H9 (cell line): ENCODE data around the gene AKT3. TPM values are rescaled to one million over a fixed set of nuclear protein-coding genes. Genes with fewer than 3 reads are reported as not detected.

ENCODE experiments used
- DNase-seq: peaks from one replicate; pipeline ENCODE4 v3.0.0-alpha.2; 2017
- H2AFZ ChIP-seq: one replicate; pipeline ENCODE4 v1.6.1; 2013; ENCODE audit warnings: mild to moderate bottlenecking, low read length, control low read depth, moderate library complexity
- H2AK5ac ChIP-seq: 2 replicates; pipeline ENCODE4 v1.6.1; 2013; ENCODE audit warnings: low read length, control low read depth, mixed read lengths; ENCODE audit not compliant: insufficient read length
- H2BK120ac ChIP-seq: one replicate; pipeline ENCODE4 v1.6.1; 2013; ENCODE audit warnings: low read depth, mild to moderate bottlenecking, low read length, control low read depth, inconsistent platforms; ENCODE audit not compliant: poor library complexity, severe bottlenecking
- H2BK12ac ChIP-seq: 2 replicates; pipeline ENCODE4 v1.6.1; 2013; ENCODE audit warnings: low read length, control low read depth, mixed read lengths, low read depth; ENCODE audit not compliant: insufficient read length
- H2BK15ac ChIP-seq: 2 replicates; pipeline ENCODE4 v1.6.1; 2013; ENCODE audit warnings: low read depth, low read length, control low read depth
- H2BK20ac ChIP-seq: one replicate; pipeline ENCODE4 v1.6.1; 2013; ENCODE audit warnings: low read depth, mild to moderate bottlenecking, low read length, control low read depth, inconsistent platforms; ENCODE audit not compliant: poor library complexity, severe bottlenecking
- H2BK5ac ChIP-seq: 2 replicates; pipeline ENCODE4 v1.6.1; 2013; ENCODE audit warnings: low read length, control low read depth, mixed read lengths; ENCODE audit not compliant: insufficient read length
- H3K14ac ChIP-seq: 2 replicates; pipeline ENCODE4 v1.6.1; 2013; ENCODE audit warnings: low read length, control low read depth; ENCODE audit not compliant: insufficient read depth
- H3K18ac ChIP-seq: 2 replicates; pipeline ENCODE4 v1.6.1; 2013; ENCODE audit warnings: low read depth, mild to moderate bottlenecking, mixed read lengths, low read length, control low read depth; ENCODE audit not compliant: insufficient read length
- H3K23ac ChIP-seq: 2 replicates; pipeline ENCODE4 v1.6.1; 2013; ENCODE audit warnings: low read length, control low read depth, mixed read lengths, low read depth; ENCODE audit not compliant: insufficient read length
- H3K23me2 ChIP-seq: 2 replicates; pipeline ENCODE4 v1.6.1; 2013; ENCODE audit warnings: low read depth, mild to moderate bottlenecking, mixed read lengths, low read length, control low read depth; ENCODE audit not compliant: insufficient read length, poor library complexity, severe bottlenecking
- H3K27ac ChIP-seq: 2 replicates; pipeline ENCODE4 v1.5.1; 2013; ENCODE audit warnings: low read length, control low read depth, mixed read lengths, low read depth; ENCODE audit not compliant: insufficient read length
- H3K27me3 ChIP-seq: 2 replicates; pipeline ENCODE4 v1.6.1; 2013; ENCODE audit warnings: low read length, control low read depth, inconsistent platforms; ENCODE audit not compliant: insufficient read depth
- H3K4ac ChIP-seq: 2 replicates; pipeline ENCODE4 v1.6.1; 2013; ENCODE audit warnings: low read depth, mild to moderate bottlenecking, control low read depth, inconsistent platforms, low read length, moderate library complexity
- H3K4me1 ChIP-seq: 2 replicates; pipeline ENCODE4 v1.6.1; 2013; ENCODE audit warnings: low read length, control low read depth, inconsistent platforms; ENCODE audit not compliant: insufficient read depth
- H3K4me2 ChIP-seq: 2 replicates; pipeline ENCODE4 v1.6.1; 2013; ENCODE audit warnings: low read length, control low read depth, mixed read lengths; ENCODE audit not compliant: insufficient read length, insufficient read depth
- H3K56ac ChIP-seq: 2 replicates; pipeline ENCODE4 v1.6.1; 2013; ENCODE audit warnings: low read depth, mild to moderate bottlenecking, mixed read lengths, low read length, control low read depth; ENCODE audit not compliant: insufficient read length
- H3K79me1 ChIP-seq: 2 replicates; pipeline ENCODE4 v1.6.1; 2013; ENCODE audit warnings: low read depth, mild to moderate bottlenecking, moderate library complexity, low read length, control low read depth, inconsistent platforms; ENCODE audit not compliant: insufficient read depth, poor library complexity, severe bottlenecking
- H3K79me2 ChIP-seq: 2 replicates; pipeline ENCODE4 v1.6.1; 2013; ENCODE audit warnings: low read length, control low read depth, inconsistent platforms; ENCODE audit not compliant: insufficient read depth
- H3K9ac ChIP-seq: 2 replicates; pipeline ENCODE4 v1.6.1; 2013; ENCODE audit warnings: low read length, control low read depth, mixed read lengths; ENCODE audit not compliant: insufficient read length; ENCODE audit errors: extremely low read depth
- H3K9me3 ChIP-seq: one replicate; pipeline ENCODE4 v1.6.1; 2013; ENCODE audit warnings: low read depth, low read length, inconsistent platforms; ENCODE audit not compliant: control insufficient read depth
- H3T11ph ChIP-seq: one replicate; pipeline ENCODE4 v1.6.1; 2013; ENCODE audit warnings: mild to moderate bottlenecking, low read length, control low read depth, inconsistent platforms
- H4K20me1 ChIP-seq: one replicate; pipeline ENCODE4 v1.6.1; 2013; ENCODE audit not compliant: control insufficient read depth, insufficient read length, insufficient read depth
- H4K5ac ChIP-seq: 2 replicates; pipeline ENCODE4 v1.6.1; 2013; ENCODE audit warnings: low read depth, mild to moderate bottlenecking, mixed read lengths, low read length, control low read depth; ENCODE audit not compliant: insufficient read length
- H4K8ac ChIP-seq: replicated peaks from 2 replicates; pipeline ENCODE4 v1.6.1; 2013; ENCODE audit warnings: low read length, control low read depth, mixed read lengths, low read depth; ENCODE audit not compliant: insufficient read length
- H4K91ac ChIP-seq: 2 replicates; pipeline ENCODE4 v1.6.1; 2013; ENCODE audit warnings: low read depth, mild to moderate bottlenecking, moderate library complexity, mixed read lengths, low read length, control low read depth; ENCODE audit not compliant: insufficient read length
- H3K27ac Mint-ChIP-seq, 3 experiments: 2 replicates in 2 of 3; 3 replicates in 1 of 3; pipeline ENCODE4 v1.8.0; 2020 to 2021; ENCODE audit warnings: mixed read lengths in 3 of 3, mild to moderate bottlenecking in 1 of 3, moderate library complexity in 1 of 3
- H3K27me3 Mint-ChIP-seq: 2 replicates; pipeline ENCODE4 v1.8.0; 2021; ENCODE audit warnings: low read depth, mild to moderate bottlenecking, moderate library complexity, mixed read lengths
- H3K36me3 Mint-ChIP-seq, 3 experiments: 2 replicates in 2 of 3; 3 replicates in 1 of 3; pipeline ENCODE4 v1.8.0; 2020 to 2021; ENCODE audit warnings: low read depth in 3 of 3, mixed read lengths in 3 of 3; ENCODE audit not compliant: insufficient read depth in 1 of 3
- H3K4me1 Mint-ChIP-seq, 2 experiments: 2 replicates each; pipeline ENCODE4 v1.8.0; 2020; ENCODE audit warnings: mixed read lengths in 2 of 2
- H3K4me3 Mint-ChIP-seq, 2 experiments: 2 replicates in 1 of 2; 3 replicates in 1 of 2; pipeline ENCODE4 v1.8.0; 2020 to 2021; ENCODE audit warnings: mild to moderate bottlenecking in 2 of 2, mixed read lengths in 2 of 2, moderate library complexity in 1 of 2
- H3K9me3 Mint-ChIP-seq, 2 experiments: 2 replicates in 1 of 2; 3 replicates in 1 of 2; pipeline ENCODE4 v1.8.0; 2020; ENCODE audit warnings: mild to moderate bottlenecking in 2 of 2, mixed read lengths in 2 of 2, moderate library complexity in 1 of 2
- WGBS: extraction: QIAGEN DNeasy Blood & Tissue Kit; methylation state at CpG from one replicate; pipeline ENCODE4 v1.1.7; 2013; ENCODE audit warnings: missing lambda C conversion rate, low lambda C conversion rate, mixed read lengths; ENCODE audit not compliant: insufficient read length; ENCODE audit errors: extremely low coverage; 5-methylcytosine and 5-hydroxymethylcytosine counted together
- total RNA-seq: library from RNA; stranded (reverse); gene quantifications from 2 replicates; pipeline ENCODE4 v1.2.1, GENCODE V29; 2021
- TF ChIP-seq, protein P1 (sequence below): fragments of 200-600 bp; sonication (generic); conservative IDR thresholded peaks from 3 replicates; pipeline ENCODE4 v1.8.0; 2021; ENCODE audit warnings: antibody characterized with exemption, mild to moderate bottlenecking

AKT3 gene
- total RNA-seq, 1 experiment from 2014 or later = 27.8 TPM

DNA sequence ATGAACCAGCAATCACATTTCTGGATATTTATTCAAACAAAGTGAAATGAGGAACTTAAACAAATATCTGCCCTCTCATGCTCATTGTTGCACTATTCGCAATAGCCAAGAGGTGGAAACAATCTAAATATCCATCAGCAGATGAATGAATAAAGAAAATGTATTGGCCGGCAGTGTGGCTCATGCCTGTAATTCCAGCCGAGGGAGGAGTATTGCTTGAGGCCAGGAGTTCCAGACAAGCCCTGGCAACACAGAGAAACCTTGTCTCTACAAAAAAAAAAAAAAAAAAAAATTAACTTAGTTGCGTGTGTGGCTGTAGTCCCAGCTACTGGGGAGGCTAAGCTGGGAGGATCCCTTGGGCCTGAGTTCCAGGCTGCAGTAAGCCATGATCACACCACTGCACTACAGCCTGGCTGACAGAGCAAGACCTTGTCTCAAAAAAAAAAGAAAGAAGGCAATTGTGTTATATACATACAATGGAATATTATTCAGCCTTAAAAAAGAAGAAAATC, 191.4 kb downstream of the AKT3 start:
- Histone ChIP-seq H3K27me3 (no peaks in the 10 kb centered on the region), H2BK5ac (no peak overlapping the region), H3K79me1 (no peaks in the 10 kb centered on the region), H3K79me2 (no peaks in the 10 kb centered on the region), H3K4me1 (no peaks in the 10 kb centered on the region), H2AK5ac (no peak overlapping the region), H2BK12ac (no peak overlapping the region), H2BK15ac (no peak overlapping the region), H3K9ac (no peak overlapping the region), H4K5ac (no peak overlapping the region), H3K23me2 (no peaks in the 10 kb centered on the region), H3K4me2 (no peak overlapping the region), H3K23ac (no peak overlapping the region), H3K56ac (no peak overlapping the region), H4K20me1 (no peaks in the 10 kb centered on the region), H3K27ac (no peak overlapping the region), H4K8ac (no peak overlapping the region), H3K14ac (no peak overlapping the region), H2AFZ (no peak overlapping the region), H4K91ac (no peak overlapping the region), H3K4ac (no peak overlapping the region), H2BK120ac (no peak overlapping the region), H3K9me3 (no peaks in the 10 kb centered on the region), H3K18ac (no peak overlapping the region), H3T11ph (no peak overlapping the region), H2BK20ac (no peak overlapping the region)
- TF ChIP-seq, protein P1, sequence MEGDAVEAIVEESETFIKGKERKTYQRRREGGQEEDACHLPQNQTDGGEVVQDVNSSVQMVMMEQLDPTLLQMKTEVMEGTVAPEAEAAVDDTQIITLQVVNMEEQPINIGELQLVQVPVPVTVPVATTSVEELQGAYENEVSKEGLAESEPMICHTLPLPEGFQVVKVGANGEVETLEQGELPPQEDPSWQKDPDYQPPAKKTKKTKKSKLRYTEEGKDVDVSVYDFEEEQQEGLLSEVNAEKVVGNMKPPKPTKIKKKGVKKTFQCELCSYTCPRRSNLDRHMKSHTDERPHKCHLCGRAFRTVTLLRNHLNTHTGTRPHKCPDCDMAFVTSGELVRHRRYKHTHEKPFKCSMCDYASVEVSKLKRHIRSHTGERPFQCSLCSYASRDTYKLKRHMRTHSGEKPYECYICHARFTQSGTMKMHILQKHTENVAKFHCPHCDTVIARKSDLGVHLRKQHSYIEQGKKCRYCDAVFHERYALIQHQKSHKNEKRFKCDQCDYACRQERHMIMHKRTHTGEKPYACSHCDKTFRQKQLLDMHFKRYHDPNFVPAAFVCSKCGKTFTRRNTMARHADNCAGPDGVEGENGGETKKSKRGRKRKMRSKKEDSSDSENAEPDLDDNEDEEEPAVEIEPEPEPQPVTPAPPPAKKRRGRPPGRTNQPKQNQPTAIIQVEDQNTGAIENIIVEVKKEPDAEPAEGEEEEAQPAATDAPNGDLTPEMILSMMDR = no peak
- Mint-ChIP-seq H3K4me1 (no peaks in the 10 kb centered on the region), H3K27me3 (no peaks in the 10 kb centered on the region), H3K9me3 (no peaks in the 10 kb centered on the region; a peak in 1 of 5 replicates), H3K27ac (no peak overlapping the region; a peak in 1 of 7 replicates), H3K36me3 (peaks cover 9 to 13% (median 12%) of the 10 kb centered on the region in 3 experiments; a peak in 6 of 7 replicates), H3K4me3 (no peak overlapping the region)
- no peak for DNase-seq
- WGBS = no CpG with 5 or more reads among the region's 4 CpGs
